AG10803 (cell line): Measurements from ENCODE around the gene MTIF2.
"Not testable (repeated sequence)": the region's sequence is repeated elsewhere in the genome, so short reads cannot be mapped to it uniquely, and the experiment has no call there.

ENCODE experiments used
- DNase-seq: peaks from one replicate; pipeline ENCODE4 v3.0.0; 2010; ENCODE audit warnings: low read depth
- H3K4me3 ChIP-seq: 2 replicates; pipeline ENCODE4 v1.5.1; 2011; ENCODE audit warnings: mild to moderate bottlenecking, low read length, control low read depth
- CTCF ChIP-seq: conservative IDR thresholded peaks from 2 replicates; pipeline ENCODE4 v1.5.1; 2011; ENCODE audit warnings: mild to moderate bottlenecking, low read length, control low read depth, inconsistent platforms

Gene MTIF2

GRCh38 chr2:55252832-55253231, 16.2 kb downstream of the MTIF2 start:
- H3K4me3 ChIP-seq, result no peak overlapping the region
- DNase-seq, result no peak
- TF ChIP-seq CTCF, result no peak

GRCh38 chr2:55247025-55247424, 22.0 kb downstream of the MTIF2 start:
- TF ChIP-seq CTCF, result no peak
- no peak for DNase-seq
- H3K4me3 ChIP-seq, result no peak overlapping the region

GRCh38 chr2:55245411-55245810, 23.6 kb downstream of the MTIF2 start:
- no peak overlapping the region for H3K4me3 ChIP-seq
- TF ChIP-seq CTCF, result no peak
- no peak for DNase-seq

- TF ChIP-seq CTCF, result no peak
- H3K4me3 ChIP-seq, result no peak overlapping the region
Measured at GRCh38 chr2:55242617-55243016, 26.4 kb downstream of the MTIF2 start.

DNA sequence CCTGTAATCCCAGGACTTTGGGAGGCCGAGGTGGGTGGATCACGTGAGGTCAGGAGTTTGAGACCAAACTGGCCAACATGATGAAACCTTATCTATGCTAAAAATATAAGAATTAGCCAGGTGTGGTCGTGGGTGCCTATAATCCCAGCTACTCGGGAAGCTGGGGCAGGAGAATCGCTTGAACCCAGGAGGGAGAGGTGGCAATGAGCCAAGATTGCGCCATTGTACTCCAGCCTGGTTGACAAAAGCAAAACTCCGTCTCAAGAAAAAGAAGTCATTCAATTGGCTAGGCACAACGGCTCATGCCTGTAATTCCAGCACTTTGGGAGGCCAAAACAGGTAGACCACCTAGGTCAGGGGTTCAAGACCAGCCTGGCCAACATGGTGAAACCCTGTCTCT, 27.4 kb downstream of the MTIF2 start:
- not testable (repeated sequence) for DNase-seq, H3K4me3 ChIP-seq

More at GRCh38 chr2:55242617-55243016, 26.4 kb downstream of the MTIF2 start:
- no peak for DNase-seq

- no peak for DNase-seq
- no peak overlapping the region for H3K4me3 ChIP-seq
- TF ChIP-seq CTCF, result no peak
Measured at GRCh38 chr2:55239656-55240222, 29.3 kb downstream of the MTIF2 start.

- DNase-seq, result no peak
- TF ChIP-seq CTCF, result no peak
- no peak overlapping the region for H3K4me3 ChIP-seq
Measured at GRCh38 chr2:55236992-55237543, 32.0 kb downstream of the MTIF2 start.
